HEK293 (cell line): ENCODE data around the gene RIPOR3.

Source experiments
- HIC1 ChIP-seq: fragments of 450-650 bp; formaldehyde crosslinking; IDR thresholded peaks from 2 replicates; pipeline ENCODE4 v1.5.1; 2016; ENCODE audit warnings: missing biosample characterization, missing genetic modification characterization
- KLF7 ChIP-seq: fragments of 450-650 bp; formaldehyde crosslinking; IDR thresholded peaks from 2 replicates; pipeline ENCODE4 v1.5.1; 2016; ENCODE audit warnings: missing biosample characterization, missing genetic modification characterization, borderline replicate concordance
- KLF8 ChIP-seq: fragments of 450-650 bp; formaldehyde crosslinking; IDR thresholded peaks from 2 replicates; pipeline ENCODE4 v1.5.1; 2016; ENCODE audit warnings: missing biosample characterization, missing genetic modification characterization
- PATZ1 ChIP-seq: fragments of 450-650 bp; formaldehyde crosslinking; IDR thresholded peaks from 2 replicates; pipeline ENCODE4 v1.5.1; 2016; ENCODE audit warnings: missing biosample characterization, missing genetic modification characterization
- PRDM4 ChIP-seq: fragments of 450-650 bp; formaldehyde crosslinking; IDR thresholded peaks from 2 replicates; pipeline ENCODE4 v1.5.1; 2017; ENCODE audit warnings: missing biosample characterization, missing genetic modification characterization
- YY1 ChIP-seq: fragments of 450-650 bp; formaldehyde crosslinking; IDR thresholded peaks from 2 replicates; pipeline ENCODE4 v1.5.1; 2018; ENCODE audit warnings: missing biosample characterization, missing genetic modification characterization
- ZBTB17 ChIP-seq: fragments of 450-650 bp; formaldehyde crosslinking; IDR thresholded peaks from 2 replicates; pipeline ENCODE4 v1.5.1; 2016; ENCODE audit warnings: missing biosample characterization, missing genetic modification characterization
- ZBTB48 ChIP-seq: fragments of 450-650 bp; formaldehyde crosslinking; IDR thresholded peaks from 2 replicates; pipeline ENCODE4 v1.5.1; 2016; ENCODE audit warnings: missing biosample characterization, missing genetic modification characterization
- ZFP69B ChIP-seq: fragments of 450-650 bp; formaldehyde crosslinking; IDR thresholded peaks from 2 replicates; pipeline ENCODE4 v1.5.1; 2016; ENCODE audit warnings: missing biosample characterization, missing genetic modification characterization
- ZNF133 ChIP-seq: fragments of 450-650 bp; formaldehyde crosslinking; IDR thresholded peaks from 2 replicates; pipeline ENCODE4 v1.5.1; 2016; ENCODE audit warnings: missing biosample characterization, missing genetic modification characterization
- ZNF223 ChIP-seq: fragments of 450-650 bp; formaldehyde crosslinking; IDR thresholded peaks from 2 replicates; pipeline ENCODE4 v1.5.1; 2016; ENCODE audit warnings: missing biosample characterization, missing genetic modification characterization
- ZNF274 ChIP-seq, 2 experiments: fragments of 200-500 bp in 1 of 2; fragments of 450-650 bp in 1 of 2; sonication (Bioruptor generic) in 1 of 2; formaldehyde crosslinking in 1 of 2; IDR thresholded peaks; 2 replicates each; pipeline versions ENCODE4 v1.5.1 to v1.6.1; 2014 to 2016; ENCODE audit warnings: borderline replicate concordance in 1 of 2, inconsistent platforms in 1 of 2, low read length in 1 of 2, missing biosample characterization in 1 of 2, missing genetic modification characterization in 1 of 2
- ZNF404 ChIP-seq: fragments of 450-650 bp; formaldehyde crosslinking; IDR thresholded peaks from 2 replicates; pipeline ENCODE4 v1.5.1; 2017; ENCODE audit warnings: missing biosample characterization, missing genetic modification characterization
- ZNF423 ChIP-seq: fragments of 450-650 bp; formaldehyde crosslinking; IDR thresholded peaks from 2 replicates; pipeline ENCODE4 v1.5.1; 2016; ENCODE audit warnings: missing biosample characterization, missing genetic modification characterization
- ZNF433 ChIP-seq: fragments of 450-650 bp; formaldehyde crosslinking; IDR thresholded peaks from 2 replicates; pipeline ENCODE4 v1.5.1; 2016; ENCODE audit warnings: missing biosample characterization, missing genetic modification characterization, low read depth
- ZNF48 ChIP-seq: fragments of 450-650 bp; formaldehyde crosslinking; IDR thresholded peaks from 2 replicates; pipeline ENCODE4 v1.5.1; 2016; ENCODE audit warnings: missing biosample characterization, missing genetic modification characterization
- ZNF549 ChIP-seq: fragments of 450-650 bp; IDR thresholded peaks from 2 replicates; pipeline ENCODE4 v1.5.1; 2018; ENCODE audit warnings: missing biosample characterization, missing genetic modification characterization, mild to moderate bottlenecking, inconsistent platforms, moderate library complexity
- ZNF596 ChIP-seq: fragments of 450-650 bp; IDR thresholded peaks from 2 replicates; pipeline ENCODE4 v1.5.0; 2018; ENCODE audit warnings: missing biosample characterization, mild to moderate bottlenecking, missing genetic modification characterization, moderate library complexity
- ZNF707 ChIP-seq: fragments of 450-650 bp; formaldehyde crosslinking; IDR thresholded peaks from 2 replicates; pipeline ENCODE4 v1.5.1; 2016; ENCODE audit warnings: missing biosample characterization, missing genetic modification characterization
- ZNF777 ChIP-seq: fragments of 450-650 bp; formaldehyde crosslinking; IDR thresholded peaks from 2 replicates; pipeline ENCODE4 v1.5.1; 2017; ENCODE audit warnings: missing biosample characterization, missing genetic modification characterization, borderline replicate concordance
- ZSCAN23 ChIP-seq: fragments of 450-650 bp; formaldehyde crosslinking; IDR thresholded peaks from 2 replicates; pipeline ENCODE4 v1.5.1; 2016; ENCODE audit warnings: missing biosample characterization, missing genetic modification characterization

Gene RIPOR3

GRCh38 chr20:50635676-50636600 is 55.4 kb downstream of the RIPOR3 start (continued):
- TF ChIP-seq PATZ1 (tag by site-specific recombination) (peak; percentile 91), KLF7 (tag by site-specific recombination) (no peak), ZNF549 (tag by site-specific recombination) (no peak), ZNF777 (no peak), ZNF274 (IDR thresholded peaks at IDR 0.05; ENCODE audit: low read length) (no peak), ZNF274 (tag by site-specific recombination; IDR thresholded peaks at IDR 0.05; ENCODE audit: borderline replicate concordance) (no peak), ZSCAN23 (tag by site-specific recombination) (no peak), ZNF223 (tag by site-specific recombination) (no peak), YY1 (tag by site-specific recombination) (no peak), ZBTB17 (tag by site-specific recombination) (peak; percentile 66), ZNF707 (tag by site-specific recombination) (no peak), ZNF48 (tag by site-specific recombination) (no peak), PRDM4 (tag by site-specific recombination) (peak; percentile 86), HIC1 (no peak), ZNF596 (tag by site-specific recombination) (no peak), ZFP69B (tag by site-specific recombination) (peak; percentile 99), ZBTB48 (tag by site-specific recombination) (0 out of 2 replicates have a peak, but pooled peaks have one; percentile 31), ZNF133 (tag by site-specific recombination) (no peak), ZNF433 (tag by site-specific recombination) (no peak), ZNF423 (tag by site-specific recombination) (no peak; the same call in 1 of the 2 replicates), ZNF404 (tag by site-specific recombination) (no peak), KLF8 (tag by site-specific recombination) (0 out of 2 replicates have a peak, but pooled peaks have one; percentile 43)
